ENCODE data around the gene MAGED2.
"Not testable (repeated sequence)": the region's sequence is repeated elsewhere in the genome, so short reads cannot be mapped to it uniquely, and the experiment has no call there.

Gene MAGED2

GRCh38 chrX:54807524-54808108 lies at the start of gene MAGED2:
TSS of gene MAGED2 (plus strand) at chrX:54807745. CDS start at chrX:54809332, 1,587 bp downstream.
- DNase-seq = peak; percentile 42

GRCh38 chrX:54758114-54759055 lies 49.2 kb upstream of the MAGED2 start:
- DNase-seq = no peak

GRCh38 chrX:54774391-54775094 lies 33.0 kb upstream of the MAGED2 start:
- not testable (repeated sequence) for DNase-seq

- DNase-seq = no peak
Observed at GRCh38 chrX:54776061-54776460, 31.5 kb upstream of the MAGED2 start.

GRCh38 chrX:54776987-54777672 lies 30.4 kb upstream of the MAGED2 start:
- DNase-seq = no peak

GRCh38 chrX:54785901-54786300 lies 21.6 kb upstream of the MAGED2 start:
- DNase-seq = no peak

- peak; percentile 8 for DNase-seq
Observed at GRCh38 chrX:54786967-54787366, 20.6 kb upstream of the MAGED2 start.

GRCh38 chrX:54788446-54788845 lies 19.1 kb upstream of the MAGED2 start:
- DNase-seq = no peak

- DNase-seq = not testable (repeated sequence)
Observed at GRCh38 chrX:54789405-54789804, 18.1 kb upstream of the MAGED2 start.

GRCh38 chrX:54794028-54794427 lies 13.5 kb upstream of the MAGED2 start:
- no peak for DNase-seq

GRCh38 chrX:54794795-54795194 lies 12.8 kb upstream of the MAGED2 start:
- no peak for DNase-seq

- DNase-seq = no peak
Observed at GRCh38 chrX:54798137-54798536, 9.4 kb upstream of the MAGED2 start, which contains the start of gene ITIH6. TSS of gene ITIH6 (minus strand) at chrX:54798255. CDS start at chrX:54798210, 45 bp downstream.

GRCh38 chrX:54799046-54799445 lies 8.5 kb upstream of the MAGED2 start:
- DNase-seq = no peak

- DNase-seq = peak; percentile 80
Observed at GRCh38 chrX:54808109-54808604, 612 bp downstream of the MAGED2 start.

- peak; percentile 97 for DNase-seq
Observed at GRCh38 chrX:54808605-54809483, 1.3 kb downstream of the MAGED2 start.

- no peak for DNase-seq
Observed at GRCh38 chrX:54810532-54810931, 3.0 kb downstream of the MAGED2 start.

- DNase-seq = no peak
Observed at GRCh38 chrX:54811301-54811885, 3.8 kb downstream of the MAGED2 start.

- DNase-seq = no peak
Observed at GRCh38 chrX:54812306-54812705, 4.8 kb downstream of the MAGED2 start.

- DNase-seq = no peak
Observed at GRCh38 chrX:54817220-54817820, 9.8 kb downstream of the MAGED2 start.

GRCh38 chrX:54818221-54818620 lies 10.7 kb downstream of the MAGED2 start:
- DNase-seq = no peak

GRCh38 chrX:54819201-54819600 lies 11.7 kb downstream of the MAGED2 start:
- no peak for DNase-seq
